WTC11 (cell line): ENCODE results near the gene ATP6V0D1. TPM values are rescaled to one million over a fixed set of nuclear protein-coding genes. Genes with fewer than 3 reads are reported as not detected.

Source experiments
- ATAC-seq: fragments of 200-7000 bp; cut with Tn5 transposase; 2 replicates; pipeline ENCODE4 v1.10.0; 2021; ENCODE audit warnings: mild to moderate bottlenecking, moderate library complexity
- CTCF ChIA-PET: fragments of 300-600 bp; sonication (Branson Sonifier 250); formaldehyde crosslinking; loops from one replicate; lab custom pipeline; 2021; ENCODE audit warnings: antibody characterized with exemption; lab: Charles Lee
- POLR2A ChIA-PET: fragments of 350-600 bp; sonication (Branson Sonifier 250); formaldehyde crosslinking; loops from one replicate; lab custom pipeline; 2021; ENCODE audit warnings: antibody characterized with exemption; lab: Charles Lee
- DNase-seq: peaks from one replicate; pipeline ENCODE4 v3.0.0; 2021; ENCODE audit warnings: low spot score
- H3K27ac Mint-ChIP-seq: 2 replicates; pipeline ENCODE4 v1.8.0; 2021; ENCODE audit warnings: mixed read lengths
- H3K27me3 Mint-ChIP-seq: 2 replicates; pipeline ENCODE4 v1.8.0; 2021; ENCODE audit warnings: low read depth, mild to moderate bottlenecking, moderate library complexity, mixed read lengths
- H3K36me3 Mint-ChIP-seq: 2 replicates; pipeline ENCODE4 v1.8.0; 2021; ENCODE audit warnings: mixed read lengths
- H3K4me1 Mint-ChIP-seq: 2 replicates; pipeline ENCODE4 v1.8.0; 2022; ENCODE audit warnings: mixed read lengths
- H3K4me3 Mint-ChIP-seq: 2 replicates; pipeline ENCODE4 v1.8.0; 2021; ENCODE audit warnings: mild to moderate bottlenecking, moderate library complexity, mixed read lengths
- H3K9me3 Mint-ChIP-seq: 2 replicates; pipeline ENCODE4 v1.8.0; 2021; ENCODE audit warnings: mixed read lengths
- AR ChIP-seq: fragments of 250-450 bp; sonication (Bioruptor Pico); IDR thresholded peaks from 2 replicates; pipeline ENCODE4 v1.9.0; 2021; ENCODE audit warnings: mild to moderate bottlenecking
- CREB1 ChIP-seq: sonication (generic); formaldehyde crosslinking; IDR thresholded peaks from 2 replicates; pipeline ENCODE4 v1.8.0; 2023; ENCODE audit warnings: mild to moderate bottlenecking, missing genetic modification reagents
- CTCF ChIP-seq: fragments of 200-600 bp; IDR thresholded peaks from 2 replicates; pipeline ENCODE4 v1.8.0; 2022; ENCODE audit warnings: antibody characterized with exemption
- E2F4 ChIP-seq: sonication (generic); formaldehyde crosslinking; IDR thresholded peaks from 2 replicates; pipeline ENCODE4 v1.8.1; 2022; ENCODE audit warnings: low read depth, mild to moderate bottlenecking, moderate library complexity, missing genetic modification reagents, borderline replicate concordance
- FOXJ3 ChIP-seq: sonication (generic); formaldehyde crosslinking; IDR thresholded peaks from 2 replicates; pipeline ENCODE4 v1.9.0; 2021; ENCODE audit warnings: missing genetic modification reagents, mild to moderate bottlenecking, borderline replicate concordance
- FOXP1 ChIP-seq: sonication (generic); formaldehyde crosslinking; IDR thresholded peaks from 2 replicates; pipeline ENCODE4 v1.8.0; 2022; ENCODE audit warnings: missing genetic modification reagents, mild to moderate bottlenecking, moderate library complexity, borderline replicate concordance
- GRHL2 ChIP-seq: fragments of 250-450 bp; sonication (Bioruptor Pico); IDR thresholded peaks from 2 replicates; pipeline ENCODE4 v1.8.0; 2022; ENCODE audit warnings: mild to moderate bottlenecking, moderate library complexity; ENCODE audit not compliant: insufficient replicate concordance, severe bottlenecking
- HMGA2 ChIP-seq: fragments of 250-450 bp; sonication (Bioruptor Pico); IDR thresholded peaks from 2 replicates; pipeline ENCODE4 v1.4.0; 2021; ENCODE audit warnings: mild to moderate bottlenecking, moderate library complexity
- JAZF1 ChIP-seq: fragments of 250-450 bp; sonication (Bioruptor Pico); IDR thresholded peaks from 2 replicates; pipeline ENCODE4 v1.9.0; 2021; ENCODE audit warnings: moderate library complexity, mild to moderate bottlenecking, inconsistent platforms
- NR3C1 ChIP-seq: sonication (generic); formaldehyde crosslinking; conservative IDR thresholded peaks from 2 replicates; pipeline ENCODE4 v1.8.1; 2023; ENCODE audit warnings: low read depth, mild to moderate bottlenecking, missing genetic modification reagents
- OVOL2 ChIP-seq: fragments of 250-450 bp; sonication (Bioruptor Pico); IDR thresholded peaks from 2 replicates; pipeline ENCODE4 v1.9.0; 2021; ENCODE audit warnings: mild to moderate bottlenecking, borderline replicate concordance
- RELA ChIP-seq: sonication (generic); formaldehyde crosslinking; IDR thresholded peaks from 2 replicates; pipeline ENCODE4 v1.8.1; 2022; ENCODE audit warnings: missing genetic modification reagents, mild to moderate bottlenecking, borderline replicate concordance
- SMAD3 ChIP-seq: sonication (generic); formaldehyde crosslinking; IDR thresholded peaks from 2 replicates; pipeline ENCODE4 v1.8.0; 2022; ENCODE audit warnings: missing genetic modification reagents, mild to moderate bottlenecking, borderline replicate concordance
- SP1 ChIP-seq: sonication (generic); formaldehyde crosslinking; conservative IDR thresholded peaks from 2 replicates; pipeline ENCODE4 v1.8.1; 2022; ENCODE audit warnings: missing genetic modification reagents
- TEAD1 ChIP-seq: sonication (generic); formaldehyde crosslinking; IDR thresholded peaks from 2 replicates; pipeline ENCODE4 v1.8.0; 2022; ENCODE audit warnings: mild to moderate bottlenecking, missing genetic modification reagents
- TEAD4 ChIP-seq: sonication (generic); formaldehyde crosslinking; IDR thresholded peaks from 2 replicates; pipeline ENCODE4 v1.8.0; 2022; ENCODE audit warnings: mild to moderate bottlenecking, missing genetic modification reagents
- USF1 ChIP-seq: sonication (generic); formaldehyde crosslinking; IDR thresholded peaks from 2 replicates; pipeline ENCODE4 v1.8.0; 2022; ENCODE audit warnings: mild to moderate bottlenecking, missing genetic modification reagents
- ZNF138 ChIP-seq: sonication (generic); formaldehyde crosslinking; conservative IDR thresholded peaks from 2 replicates; pipeline ENCODE4 v1.8.1; 2022; ENCODE audit warnings: mild to moderate bottlenecking, moderate library complexity, missing genetic modification reagents
- ZNF232 ChIP-seq: sonication (generic); formaldehyde crosslinking; IDR thresholded peaks from 2 replicates; pipeline ENCODE4 v1.8.0; 2022; ENCODE audit warnings: mild to moderate bottlenecking, missing genetic modification reagents
- ZNF263 ChIP-seq: sonication (generic); formaldehyde crosslinking; IDR thresholded peaks from 2 replicates; pipeline ENCODE4 v1.8.1; 2022; ENCODE audit warnings: low read depth, mild to moderate bottlenecking, moderate library complexity, missing genetic modification reagents
- ZNF416 ChIP-seq: fragments of 250-450 bp; sonication (Bioruptor Pico); IDR thresholded peaks from 2 replicates; pipeline ENCODE4 v1.9.0; 2021; ENCODE audit warnings: mild to moderate bottlenecking, inconsistent platforms
- ZNF423 ChIP-seq: fragments of 250-450 bp; sonication (Bioruptor Pico); IDR thresholded peaks from 2 replicates; pipeline ENCODE4 v2.1.2; 2022; ENCODE audit warnings: mild to moderate bottlenecking, moderate library complexity
- total RNA-seq: library from RNA; stranded (reverse); gene quantifications from 3 replicates; pipeline ENCODE4 v1.2.3, GENCODE V29; 2021
- TF ChIP-seq, protein P1 (sequence below): sonication (generic); formaldehyde crosslinking; IDR thresholded peaks from 2 replicates; pipeline ENCODE4 v1.8.0; 2022; ENCODE audit warnings: mild to moderate bottlenecking, missing genetic modification reagents
- TF ChIP-seq, protein P2 (sequence below): sonication (generic); formaldehyde crosslinking; IDR thresholded peaks from 2 replicates; pipeline ENCODE4 v1.8.1; 2023; ENCODE audit warnings: mild to moderate bottlenecking, moderate library complexity, missing genetic modification reagents

Gene ATP6V0D1
- total RNA-seq, 1 experiment from 2014 or later: 44.1 TPM

DNA sequence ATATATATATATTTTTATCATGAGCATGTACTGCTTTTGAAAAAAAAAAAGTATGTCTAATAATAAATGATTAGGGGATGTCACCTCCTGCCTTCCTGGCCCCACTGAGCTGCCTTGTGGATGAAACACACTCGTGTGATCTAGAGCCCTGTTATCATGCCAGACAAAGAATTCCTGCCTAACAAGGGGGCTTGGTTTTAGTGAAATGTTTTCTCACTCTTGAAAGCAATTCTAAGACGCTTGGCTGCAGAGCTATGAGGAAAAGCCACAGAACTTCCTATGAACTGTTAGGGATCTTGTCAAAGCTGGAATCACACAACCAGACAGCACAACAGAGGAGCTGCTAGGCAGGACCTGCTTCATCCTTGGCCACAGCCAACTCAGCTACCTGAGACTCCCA lies 68.7 kb downstream of the ATP6V0D1 start:
- CTCF ChIA-PET: interaction anchor here (0.5 to 4.0 kb wide), 6 partner anchors 13 to 128 kb away, joined by 3 to 42 read pairs (median 4); no protein-coding TSS in a partner anchor
- Mint-ChIP-seq H3K9me3 (no peaks in the 10 kb centered on the region), H3K36me3 (no peaks in the 10 kb centered on the region)
- no peak for DNase-seq
- TF ChIP-seq OVOL2 (CRISPR knock-in tag) (no peak), AR (CRISPR knock-in tag) (no peak), SP1 (no peak), CTCF (no peak), TEAD4 (no peak), GRHL2 (CRISPR knock-in tag) (no peak), RELA (no peak), JAZF1 (CRISPR knock-in tag) (no peak), FOXJ3 (no peak), ZNF138 (CRISPR knock-in tag) (no peak), ZNF263 (CRISPR knock-in tag) (no peak)
- TF ChIP-seq, protein P1, sequence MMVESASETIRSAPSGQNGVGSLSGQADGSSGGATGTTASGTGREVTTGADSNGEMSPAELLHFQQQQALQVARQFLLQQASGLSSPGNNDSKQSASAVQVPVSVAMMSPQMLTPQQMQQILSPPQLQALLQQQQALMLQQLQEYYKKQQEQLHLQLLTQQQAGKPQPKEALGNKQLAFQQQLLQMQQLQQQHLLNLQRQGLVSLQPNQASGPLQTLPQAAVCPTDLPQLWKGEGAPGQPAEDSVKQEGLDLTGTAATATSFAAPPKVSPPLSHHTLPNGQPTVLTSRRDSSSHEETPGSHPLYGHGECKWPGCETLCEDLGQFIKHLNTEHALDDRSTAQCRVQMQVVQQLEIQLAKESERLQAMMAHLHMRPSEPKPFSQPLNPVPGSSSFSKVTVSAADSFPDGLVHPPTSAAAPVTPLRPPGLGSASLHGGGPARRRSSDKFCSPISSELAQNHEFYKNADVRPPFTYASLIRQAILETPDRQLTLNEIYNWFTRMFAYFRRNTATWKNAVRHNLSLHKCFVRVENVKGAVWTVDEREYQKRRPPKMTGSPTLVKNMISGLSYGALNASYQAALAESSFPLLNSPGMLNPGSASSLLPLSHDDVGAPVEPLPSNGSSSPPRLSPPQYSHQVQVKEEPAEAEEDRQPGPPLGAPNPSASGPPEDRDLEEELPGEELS (CRISPR knock-in tag): no peak
- TF ChIP-seq, all 79 proteins: peak for 0
- H3K27ac Mint-ChIP-seq: no peak overlapping the region
- no peak for ATAC-seq
- peaks cover 38% of the 10 kb centered on the region for H3K4me1 Mint-ChIP-seq
- no peak overlapping the region for H3K4me3 Mint-ChIP-seq
- H3K27me3 Mint-ChIP-seq: peaks cover 19% of the 10 kb centered on the region
- POLR2A ChIA-PET: interaction anchor here (0.7 to 0.9 kb wide), 2 partner anchors 86 to 252 kb away, joined by 3 to 7 read pairs; partner anchors contain the start of genes KCTD19 and LRRC36

- ATAC-seq: no peak
- CTCF ChIA-PET: interaction anchor here (0.8 kb wide), 1 partner anchor 17 kb away, joined by 4 read pairs; no protein-coding TSS in a partner anchor
- POLR2A ChIA-PET: no interaction called here
- DNase-seq: no peak
- Mint-ChIP-seq H3K4me3 (no peak overlapping the region), H3K27ac (no peak overlapping the region), H3K27me3 (peaks cover 16% of the 10 kb centered on the region), H3K4me1 (peaks cover 37% of the 10 kb centered on the region), H3K36me3 (no peaks in the 10 kb centered on the region), H3K9me3 (no peaks in the 10 kb centered on the region)
- TF ChIP-seq NR3C1 (CRISPR knock-in tag) (no peak), ZNF232 (CRISPR knock-in tag) (no peak), TEAD1 (CRISPR knock-in tag) (no peak), SMAD3 (no peak), CREB1 (no peak), HMGA2 (no peak), USF1 (CRISPR knock-in tag) (no peak), ZNF416 (CRISPR knock-in tag) (no peak), E2F4 (CRISPR knock-in tag) (no peak), FOXP1 (CRISPR knock-in tag) (no peak), ZNF423 (CRISPR knock-in tag) (no peak)
- TF ChIP-seq, protein P2, sequence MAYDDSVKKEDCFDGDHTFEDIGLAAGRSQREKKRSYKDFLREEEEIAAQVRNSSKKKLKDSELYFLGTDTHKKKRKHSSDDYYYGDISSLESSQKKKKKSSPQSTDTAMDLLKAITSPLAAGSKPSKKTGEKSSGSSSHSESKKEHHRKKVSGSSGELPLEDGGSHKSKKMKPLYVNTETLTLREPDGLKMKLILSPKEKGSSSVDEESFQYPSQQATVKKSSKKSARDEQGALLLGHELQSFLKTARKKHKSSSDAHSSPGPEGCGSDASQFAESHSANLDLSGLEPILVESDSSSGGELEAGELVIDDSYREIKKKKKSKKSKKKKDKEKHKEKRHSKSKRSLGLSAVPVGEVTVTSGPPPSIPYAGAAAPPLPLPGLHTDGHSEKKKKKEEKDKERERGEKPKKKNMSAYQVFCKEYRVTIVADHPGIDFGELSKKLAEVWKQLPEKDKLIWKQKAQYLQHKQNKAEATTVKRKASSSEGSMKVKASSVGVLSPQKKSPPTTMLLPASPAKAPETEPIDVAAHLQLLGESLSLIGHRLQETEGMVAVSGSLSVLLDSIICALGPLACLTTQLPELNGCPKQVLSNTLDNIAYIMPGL (CRISPR knock-in tag): no peak
Observed at GRCh38 chr16:67411339-67411738, 69.6 kb downstream of the ATP6V0D1 start.
